Endodermal cell (in vitro differentiated cells): ENCODE measurements around the gene PAN3. TPM values are rescaled to one million over a fixed set of nuclear protein-coding genes. Genes with fewer than 3 reads are reported as not detected.
"Not testable (repeated sequence)": the region's sequence is repeated elsewhere in the genome, so short reads cannot be mapped to it uniquely, and the experiment has no call there.

ENCODE experiments used
- DNase-seq: peaks from one replicate; pipeline ENCODE4 v3.0.0-alpha.2; 2017
- H3K27ac ChIP-seq: 2 replicates; pipeline ENCODE4 v1.5.1; 2013; ENCODE audit warnings: mild to moderate bottlenecking, low read depth, low read length, moderate library complexity
- H3K27me3 ChIP-seq: 2 replicates; pipeline ENCODE4 v1.6.1; 2013; ENCODE audit warnings: mild to moderate bottlenecking, low read length, moderate library complexity; ENCODE audit not compliant: insufficient read depth, control insufficient read depth, poor library complexity, severe bottlenecking
- H3K36me3 ChIP-seq: 2 replicates; pipeline ENCODE4 v1.7.0; 2013; ENCODE audit warnings: mild to moderate bottlenecking, low read length, moderate library complexity; ENCODE audit not compliant: control insufficient read depth, insufficient read depth
- H3K4me1 ChIP-seq: one replicate; pipeline ENCODE4 v1.7.0; 2013; ENCODE audit warnings: low read length; ENCODE audit not compliant: control insufficient read depth, insufficient read depth
- H3K4me3 ChIP-seq: 2 replicates; pipeline ENCODE4 v1.5.1; 2013; ENCODE audit warnings: mild to moderate bottlenecking, low read length, moderate library complexity
- H3K9ac ChIP-seq: 2 replicates; pipeline ENCODE4 v1.6.1; 2013; ENCODE audit warnings: mild to moderate bottlenecking, low read length, moderate library complexity; ENCODE audit not compliant: poor library complexity, severe bottlenecking; ENCODE audit errors: extremely low read depth
- H3K9me3 ChIP-seq: 2 replicates; pipeline ENCODE4 v1.6.1; 2013; ENCODE audit warnings: mild to moderate bottlenecking, low read length, moderate library complexity; ENCODE audit not compliant: control insufficient read depth
- H3K27ac Mint-ChIP-seq: 2 replicates; pipeline ENCODE4 v1.8.0; 2020; ENCODE audit warnings: mixed read lengths
- H3K27me3 Mint-ChIP-seq: 2 replicates; pipeline ENCODE4 v1.8.0; 2021; ENCODE audit warnings: mild to moderate bottlenecking, mixed read lengths; ENCODE audit not compliant: insufficient read depth
- H3K36me3 Mint-ChIP-seq: 2 replicates; pipeline ENCODE4 v1.8.0; 2020; ENCODE audit warnings: low read depth, mixed read lengths
- H3K4me1 Mint-ChIP-seq: 2 replicates; pipeline ENCODE4 v1.8.0; 2020; ENCODE audit warnings: mixed read lengths
- H3K4me3 Mint-ChIP-seq: 2 replicates; pipeline ENCODE4 v1.8.0; 2020; ENCODE audit warnings: mild to moderate bottlenecking, moderate library complexity, mixed read lengths
- H3K9me3 Mint-ChIP-seq: 2 replicates; pipeline ENCODE4 v1.8.0; 2020; ENCODE audit warnings: mild to moderate bottlenecking, mixed read lengths
- WGBS, 2 experiments: methylation state at CpG; one replicate each; pipeline versions ENCODE4 v1.1.5 to v1.1.7; 2013; ENCODE audit warnings: missing lambda C conversion rate in 2 of 2, mixed read lengths in 1 of 2; ENCODE audit not compliant: insufficient coverage in 1 of 2, insufficient read length in 1 of 2; 5-methylcytosine and 5-hydroxymethylcytosine counted together
- total RNA-seq, 2 donors: library from RNA; stranded (reverse); fragmentation: NEBNext Ultra II Directional in 1 of 2; extraction: Animal tissue kit (Norgen Biotek cat#: 25700) in 1 of 2; gene quantifications; 2 replicates in 1 of 2; 3 replicates in 1 of 2; pipeline ENCODE4 v1.2.1, GENCODE V29; 2021
- TF ChIP-seq, protein P1 (sequence below): fragments of 200-600 bp; sonication (generic); conservative IDR thresholded peaks from 2 replicates; pipeline ENCODE4 v1.5.0; 2021; ENCODE audit warnings: antibody characterized with exemption, mild to moderate bottlenecking

PAN3 gene
- total RNA-seq, 2 donors from 2014 or later = 73.5 to 73.8 TPM

DNA sequence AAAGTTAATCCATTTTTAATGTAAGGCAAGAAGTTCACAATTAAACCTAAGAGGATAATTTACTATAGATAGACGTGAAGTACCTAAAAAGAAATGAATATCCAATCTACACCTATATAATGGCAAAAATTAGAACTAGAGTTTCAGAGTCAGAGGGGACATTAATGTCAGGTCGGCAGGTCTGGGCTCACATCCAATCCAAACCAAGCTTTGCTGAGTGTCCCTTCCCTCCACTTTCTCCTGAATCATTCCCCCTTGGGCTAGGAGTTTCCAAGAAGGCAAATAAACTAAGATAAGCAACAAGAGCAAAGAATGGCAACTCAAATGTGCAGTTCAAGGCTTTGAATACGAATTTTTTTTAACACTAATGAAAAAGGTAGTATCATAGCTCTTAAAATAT is 40.8 kb upstream of the PAN3 start:
- H3K9me3 Mint-ChIP-seq = peaks cover 4% of the 10 kb centered on the region
- no peak overlapping the region for H3K27ac Mint-ChIP-seq
- DNase-seq = no peak
- Histone ChIP-seq H3K27me3 (peaks cover 58% of the 10 kb centered on the region), H3K36me3 (no peaks in the 10 kb centered on the region), H3K4me3 (no peak overlapping the region), H3K9me3 (peaks cover 5% of the 10 kb centered on the region), H3K4me1 (peaks cover 3% of the 10 kb centered on the region), H3K27ac (no peak overlapping the region), H3K9ac (no peak overlapping the region)
- no peaks in the 10 kb centered on the region for H3K4me1 Mint-ChIP-seq
- TF ChIP-seq, protein P1, sequence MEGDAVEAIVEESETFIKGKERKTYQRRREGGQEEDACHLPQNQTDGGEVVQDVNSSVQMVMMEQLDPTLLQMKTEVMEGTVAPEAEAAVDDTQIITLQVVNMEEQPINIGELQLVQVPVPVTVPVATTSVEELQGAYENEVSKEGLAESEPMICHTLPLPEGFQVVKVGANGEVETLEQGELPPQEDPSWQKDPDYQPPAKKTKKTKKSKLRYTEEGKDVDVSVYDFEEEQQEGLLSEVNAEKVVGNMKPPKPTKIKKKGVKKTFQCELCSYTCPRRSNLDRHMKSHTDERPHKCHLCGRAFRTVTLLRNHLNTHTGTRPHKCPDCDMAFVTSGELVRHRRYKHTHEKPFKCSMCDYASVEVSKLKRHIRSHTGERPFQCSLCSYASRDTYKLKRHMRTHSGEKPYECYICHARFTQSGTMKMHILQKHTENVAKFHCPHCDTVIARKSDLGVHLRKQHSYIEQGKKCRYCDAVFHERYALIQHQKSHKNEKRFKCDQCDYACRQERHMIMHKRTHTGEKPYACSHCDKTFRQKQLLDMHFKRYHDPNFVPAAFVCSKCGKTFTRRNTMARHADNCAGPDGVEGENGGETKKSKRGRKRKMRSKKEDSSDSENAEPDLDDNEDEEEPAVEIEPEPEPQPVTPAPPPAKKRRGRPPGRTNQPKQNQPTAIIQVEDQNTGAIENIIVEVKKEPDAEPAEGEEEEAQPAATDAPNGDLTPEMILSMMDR = no peak
- H3K27me3 Mint-ChIP-seq = peaks cover 73% of the 10 kb centered on the region
- 75 to 100% methylated on average over 1 to 2 of the region's 3 CpGs for WGBS, 2 experiments
- H3K36me3 Mint-ChIP-seq = no peaks in the 10 kb centered on the region
- no peak overlapping the region for H3K4me3 Mint-ChIP-seq

DNA sequence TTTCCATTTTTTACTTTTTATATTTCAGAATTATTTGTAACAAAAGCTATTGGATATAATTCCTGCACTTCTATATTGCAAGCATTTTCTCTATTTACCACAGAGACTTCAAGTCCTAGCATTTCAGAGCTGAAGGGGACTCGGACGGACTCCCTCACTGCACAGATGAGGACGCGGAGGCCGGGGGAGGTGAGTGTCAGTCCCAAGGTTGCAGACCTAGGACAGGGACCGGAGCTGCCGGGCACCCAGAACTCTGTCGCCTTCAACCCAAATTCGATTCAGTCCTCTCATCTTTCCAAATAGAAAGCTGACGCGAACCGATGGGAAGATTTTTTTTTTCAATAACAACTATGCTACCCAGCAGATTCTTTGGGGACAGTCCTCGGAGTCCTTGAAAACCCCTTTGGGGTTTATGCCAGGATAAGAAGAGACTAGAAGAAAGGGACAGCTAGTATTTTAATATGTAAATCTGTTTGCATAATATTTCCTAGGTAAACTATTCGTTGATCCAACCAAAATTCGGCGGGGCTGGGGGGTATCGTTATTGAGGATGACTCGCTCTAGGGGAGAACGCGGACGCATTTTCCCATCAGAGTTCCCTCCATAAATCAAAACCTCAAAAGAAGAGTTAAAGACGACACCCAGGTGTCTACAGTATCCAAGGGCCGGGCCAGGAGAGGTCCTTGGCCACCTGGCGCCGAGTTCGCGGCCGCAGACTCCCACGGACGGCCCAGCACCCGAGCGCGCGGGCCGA is 38.8 kb upstream of the PAN3 start:
- peaks cover 70% of the 10 kb centered on the region for H3K27me3 ChIP-seq
- TF ChIP-seq, protein P1 = no peak
- WGBS, 2 experiments = 10 to 18% methylated on average over 15 to 35 of the region's 35 CpGs
- no peak overlapping the region for H3K27ac ChIP-seq
- H3K9ac ChIP-seq = no peak overlapping the region
- Mint-ChIP-seq H3K4me3 (peak overlapping the region; percentile 45), H3K27ac (no peak overlapping the region), H3K36me3 (no peaks in the 10 kb centered on the region), H3K9me3 (peaks cover 4% of the 10 kb centered on the region), H3K4me1 (no peaks in the 10 kb centered on the region), H3K27me3 (peaks cover 87% of the 10 kb centered on the region)
- peaks cover 5% of the 10 kb centered on the region for H3K9me3 ChIP-seq
- no peaks in the 10 kb centered on the region for H3K36me3 ChIP-seq
- H3K4me1 ChIP-seq = peaks cover 3% of the 10 kb centered on the region
- peak; percentile 54 for DNase-seq
- peak overlapping the region; percentile 70 for H3K4me3 ChIP-seq

DNA sequence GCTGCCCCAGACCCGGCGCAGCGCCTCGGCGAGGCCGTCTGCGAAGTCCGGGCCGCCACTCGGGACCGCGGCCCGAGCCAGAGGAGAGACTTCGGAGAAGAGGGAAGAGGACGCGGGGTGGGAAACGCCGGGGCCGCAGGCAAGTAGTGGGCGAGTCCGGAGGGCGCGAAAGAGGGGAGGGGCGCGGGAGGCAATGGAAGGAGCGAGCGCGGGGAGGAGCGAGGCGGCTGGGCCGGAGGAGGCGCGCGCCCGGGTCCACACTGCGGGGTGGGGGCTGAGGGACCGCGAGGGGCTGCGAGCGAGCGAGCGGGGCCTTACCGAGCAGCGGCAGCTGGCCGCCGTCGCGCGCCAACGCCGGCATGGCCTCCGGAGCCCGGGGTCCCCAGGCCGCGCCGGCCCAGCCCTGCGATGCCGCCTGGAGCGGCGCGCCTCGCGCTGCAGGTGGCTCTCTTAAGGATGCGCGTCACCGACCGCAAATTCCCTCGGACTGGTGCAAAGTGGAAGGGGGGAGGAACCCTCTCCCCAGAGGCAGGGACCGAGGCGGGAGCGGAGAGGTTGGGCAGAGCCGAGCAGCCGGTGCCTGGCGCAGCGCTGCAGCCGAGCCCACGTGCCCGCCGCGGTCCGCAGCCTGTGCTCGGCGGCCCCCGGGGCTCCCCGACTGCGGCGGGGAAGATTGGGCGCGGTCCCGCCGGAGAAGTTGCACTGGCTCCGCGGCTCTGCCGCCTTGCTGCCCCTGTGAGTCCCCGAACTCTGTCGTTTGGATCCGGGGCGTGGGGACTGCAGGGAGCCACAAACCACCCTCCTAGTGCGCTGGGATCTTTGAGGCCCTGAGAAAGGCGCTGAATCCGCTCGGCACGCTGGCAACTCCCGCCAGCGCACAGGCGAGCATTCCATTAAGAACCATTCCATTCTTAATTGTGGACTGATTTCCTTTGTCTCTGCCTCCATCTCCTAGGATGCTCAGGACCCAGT is 37.9 kb upstream of the PAN3 start, which contains the start of gene FLT3:
Gene FLT3 (minus strand): TSS at position 427 of the 972 bp plus-strand sequence. CDS start 66 bp downstream, at position 361.
- Histone ChIP-seq H3K27ac (no peak within 1 kb of the TSS), H3K4me3 (peak within 1 kb of the TSS; percentile 70), H3K4me1 (peaks cover 3% of the 10 kb centered on the region), H3K9ac (peak within 1 kb of the TSS; percentile 25), H3K9me3 (peaks cover 5% of the 10 kb centered on the region), H3K36me3 (no peaks in the 10 kb centered on the region), H3K27me3 (peaks cover 70% of the 10 kb centered on the region)
- H3K27me3 Mint-ChIP-seq = peaks cover 86% of the 10 kb centered on the region
- H3K27ac Mint-ChIP-seq = no peak within 1 kb of the TSS
- DNase-seq = peak; percentile 86
- H3K4me1 Mint-ChIP-seq = no peaks in the 10 kb centered on the region
- WGBS, 2 experiments = 0% methylated on average over 17 to 106 of the region's 106 CpGs
- H3K36me3 Mint-ChIP-seq = no peaks in the 10 kb centered on the region
- peak within 1 kb of the TSS; percentile 45 for H3K4me3 Mint-ChIP-seq
- peaks cover 4% of the 10 kb centered on the region for H3K9me3 Mint-ChIP-seq
- TF ChIP-seq, protein P1 = no peak

DNA sequence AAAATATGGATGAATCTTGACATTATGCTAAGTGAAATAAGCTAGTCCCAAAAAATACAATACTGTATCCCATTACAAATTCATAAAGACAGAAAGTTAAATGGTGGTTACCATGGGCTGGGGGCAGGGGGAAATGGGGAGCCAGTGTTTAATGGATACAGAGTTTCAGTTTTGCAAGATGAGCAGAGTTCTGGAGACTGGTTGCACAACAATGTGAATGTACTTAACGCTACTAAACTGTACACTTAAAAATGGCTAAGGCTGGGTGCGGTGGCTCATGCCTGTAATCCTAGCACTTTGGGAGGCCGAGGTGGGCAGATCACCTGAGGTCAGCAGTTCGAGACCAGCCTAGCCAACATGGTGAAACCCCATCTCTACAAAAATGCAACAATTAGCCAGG is 36.5 kb upstream of the PAN3 start:
- peaks cover 73% of the 10 kb centered on the region for H3K27me3 Mint-ChIP-seq
- not testable (repeated sequence) for H3K9me3 ChIP-seq, H3K4me1 Mint-ChIP-seq, H3K27ac ChIP-seq, H3K4me1 ChIP-seq, H3K36me3 Mint-ChIP-seq, H3K36me3 ChIP-seq, H3K9me3 Mint-ChIP-seq, H3K27ac Mint-ChIP-seq, DNase-seq, H3K9ac ChIP-seq, H3K4me3 ChIP-seq, H3K4me3 Mint-ChIP-seq
- 82 to 94% methylated on average over 4 of the region's 4 CpGs for WGBS, 2 experiments
- peaks cover 67% of the 10 kb centered on the region for H3K27me3 ChIP-seq
